ENCODE results near the gene GULP1.

Gene GULP1

DNA sequence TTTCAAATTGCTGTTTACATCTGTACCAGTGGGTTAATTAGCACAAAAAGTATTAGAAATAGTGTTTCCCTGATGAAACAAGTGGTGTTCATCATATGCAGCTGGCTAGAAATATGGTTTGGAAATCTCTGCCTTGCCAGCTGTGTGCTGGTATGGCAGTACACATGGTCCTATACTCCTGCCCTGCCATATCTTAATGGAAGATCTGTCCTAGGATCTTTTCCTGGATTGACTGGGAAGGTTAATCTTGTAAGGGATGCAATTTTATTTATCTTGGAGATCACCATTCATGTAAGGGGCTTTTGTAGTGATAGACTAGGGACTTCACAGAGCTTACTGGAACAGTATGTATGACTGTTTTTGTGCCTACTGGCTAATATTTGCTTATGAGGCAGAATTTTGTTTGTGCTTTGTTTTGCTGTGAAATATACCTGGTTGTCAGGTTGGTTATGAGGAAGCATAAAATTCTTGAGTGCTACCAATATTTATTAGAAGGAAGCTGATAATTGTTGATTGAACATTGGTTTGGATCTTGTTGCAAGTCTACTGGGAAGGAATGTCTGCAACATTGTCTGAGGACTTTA, 73.5 kb downstream of the GULP1 start:
- DNase-seq (ENCODE audit: low read depth in 1 of 2, low spot score in 1 of 2): no peak

GRCh38 chr2:188367164-188367563, 75.5 kb downstream of the GULP1 start:
- no peak for DNase-seq (ENCODE audit: low read depth in 1 of 2, low spot score in 1 of 2)

GRCh38 chr2:188369365-188369764, 77.7 kb downstream of the GULP1 start:
- DNase-seq (ENCODE audit: low read depth in 1 of 2, low spot score in 1 of 2): no peak

GRCh38 chr2:188378371-188378950, 86.8 kb downstream of the GULP1 start:
- no peak for DNase-seq (ENCODE audit: low read depth in 1 of 2, low spot score in 1 of 2)

GRCh38 chr2:188379748-188380147, 88.1 kb downstream of the GULP1 start:
- no peak for DNase-seq (ENCODE audit: low read depth in 1 of 2, low spot score in 1 of 2)

DNA sequence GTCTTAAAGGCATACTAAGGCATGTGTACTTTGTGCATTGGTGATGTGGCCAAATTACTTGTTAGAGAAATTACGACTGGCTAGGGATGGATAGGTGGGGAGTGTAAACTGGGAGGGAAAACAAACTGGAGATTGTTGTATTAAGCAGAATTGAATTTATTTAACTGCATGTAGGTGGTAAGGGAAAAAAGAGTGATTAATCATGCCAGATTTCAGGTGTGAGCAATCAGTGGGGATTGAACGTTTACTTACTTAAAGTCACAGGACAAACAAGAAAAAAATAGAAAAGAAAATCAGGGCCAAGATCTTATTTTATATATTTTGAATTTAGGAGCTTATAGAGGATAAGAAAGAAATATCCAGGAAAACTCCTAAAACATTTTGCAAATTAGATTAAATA, 88.6 kb downstream of the GULP1 start:
- no peak for DNase-seq (ENCODE audit: low read depth in 1 of 2, low spot score in 1 of 2)

GRCh38 chr2:188381614-188382013, 89.9 kb downstream of the GULP1 start:
- DNase-seq (ENCODE audit: low read depth in 1 of 2, low spot score in 1 of 2): no peak

- DNase-seq (ENCODE audit: low read depth in 1 of 2, low spot score in 1 of 2): no peak
Observed at GRCh38 chr2:188382107-188382506, 90.4 kb downstream of the GULP1 start.

DNA sequence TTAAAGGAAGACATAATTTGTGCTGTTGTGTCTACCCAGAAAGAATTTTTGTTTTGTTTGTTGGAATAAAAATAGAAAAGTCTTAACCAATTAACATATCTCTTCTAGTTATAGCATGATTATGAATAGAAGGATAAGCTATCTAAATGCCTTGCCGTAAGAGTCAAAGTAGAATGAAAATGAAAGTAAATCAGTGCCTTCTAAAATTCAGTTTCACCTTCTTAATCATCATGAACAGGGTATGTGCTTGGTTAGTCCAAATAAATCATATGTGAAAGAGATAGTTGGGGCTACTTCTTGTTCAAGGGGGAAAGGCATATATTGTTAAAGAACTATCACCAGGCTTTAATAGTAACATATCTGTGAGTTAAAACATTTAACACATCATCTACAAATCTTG, 91.5 kb downstream of the GULP1 start:
- DNase-seq (ENCODE audit: low read depth in 1 of 2, low spot score in 1 of 2): no peak

DNA sequence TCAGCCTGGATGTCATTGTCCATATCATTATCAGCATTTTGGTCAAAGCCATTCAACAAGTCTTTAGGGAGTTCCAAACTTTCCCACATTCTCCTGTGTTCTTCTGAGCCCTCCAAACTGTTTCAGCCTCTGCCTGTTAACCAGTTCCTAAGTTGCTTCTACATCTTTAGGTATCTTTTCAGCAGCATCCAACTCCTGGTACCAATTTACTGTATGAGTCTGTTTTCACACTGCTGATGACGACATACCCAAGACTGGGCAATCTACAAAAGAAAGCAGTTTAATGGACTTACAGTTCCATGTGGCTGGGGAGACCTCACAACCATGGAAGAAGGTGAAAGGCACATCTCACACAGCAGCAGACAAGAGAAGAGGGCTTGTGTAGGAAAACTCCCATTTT, 94.2 kb downstream of the GULP1 start:
- no peak for DNase-seq (ENCODE audit: low read depth in 1 of 2, low spot score in 1 of 2)

GRCh38 chr2:188388831-188389230, 97.2 kb downstream of the GULP1 start:
- no peak for DNase-seq (ENCODE audit: low read depth in 1 of 2, low spot score in 1 of 2)

DNA sequence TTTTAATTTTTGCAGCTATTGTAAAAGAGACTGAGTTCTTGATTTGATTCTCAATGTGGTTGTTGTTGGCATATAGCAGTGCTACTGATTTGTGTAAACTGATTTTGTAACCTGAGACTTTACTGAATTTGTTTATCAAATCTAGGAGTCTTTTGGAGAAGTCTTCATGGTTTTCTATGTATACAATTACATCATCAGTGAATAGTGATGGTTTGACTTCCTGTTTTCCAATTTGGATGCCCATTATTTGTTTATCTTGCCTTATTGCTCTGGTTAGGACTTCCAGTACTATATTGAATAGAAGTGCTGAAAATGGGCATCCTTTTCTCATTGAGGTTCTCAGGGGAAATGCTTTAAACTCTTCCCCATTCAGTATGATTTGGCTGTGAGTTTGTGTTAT, 99.7 kb downstream of the GULP1 start:
- no peak for DNase-seq (ENCODE audit: low read depth in 1 of 2, low spot score in 1 of 2)

DNA sequence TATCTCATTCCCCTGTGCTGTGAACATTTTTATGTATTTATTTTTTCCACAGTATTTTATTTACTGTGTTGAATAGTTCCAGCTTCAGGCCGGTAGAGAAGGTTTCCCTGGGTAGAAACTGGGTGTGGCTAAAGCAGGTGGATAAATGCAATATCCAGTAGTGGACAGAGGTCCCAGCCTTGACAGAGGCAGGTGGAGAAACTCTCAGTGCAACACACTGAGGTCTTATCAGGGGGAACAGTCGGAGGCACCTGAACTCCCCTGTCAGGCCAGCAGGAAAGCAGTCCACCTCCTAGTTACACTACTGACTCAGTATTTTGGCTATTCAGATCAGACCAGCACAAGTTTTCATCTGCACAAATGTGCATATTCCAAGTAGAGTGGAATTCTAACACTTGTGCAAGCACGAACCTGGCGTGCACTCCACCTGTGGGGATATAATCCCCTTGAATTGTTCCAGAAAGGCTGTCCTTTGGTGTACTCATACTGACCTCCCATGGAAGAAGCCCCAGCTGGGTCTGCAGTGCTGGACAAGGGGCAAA, 103.3 kb downstream of the GULP1 start:
- DNase-seq (ENCODE audit: low read depth in 1 of 2, low spot score in 1 of 2): no peak

DNA sequence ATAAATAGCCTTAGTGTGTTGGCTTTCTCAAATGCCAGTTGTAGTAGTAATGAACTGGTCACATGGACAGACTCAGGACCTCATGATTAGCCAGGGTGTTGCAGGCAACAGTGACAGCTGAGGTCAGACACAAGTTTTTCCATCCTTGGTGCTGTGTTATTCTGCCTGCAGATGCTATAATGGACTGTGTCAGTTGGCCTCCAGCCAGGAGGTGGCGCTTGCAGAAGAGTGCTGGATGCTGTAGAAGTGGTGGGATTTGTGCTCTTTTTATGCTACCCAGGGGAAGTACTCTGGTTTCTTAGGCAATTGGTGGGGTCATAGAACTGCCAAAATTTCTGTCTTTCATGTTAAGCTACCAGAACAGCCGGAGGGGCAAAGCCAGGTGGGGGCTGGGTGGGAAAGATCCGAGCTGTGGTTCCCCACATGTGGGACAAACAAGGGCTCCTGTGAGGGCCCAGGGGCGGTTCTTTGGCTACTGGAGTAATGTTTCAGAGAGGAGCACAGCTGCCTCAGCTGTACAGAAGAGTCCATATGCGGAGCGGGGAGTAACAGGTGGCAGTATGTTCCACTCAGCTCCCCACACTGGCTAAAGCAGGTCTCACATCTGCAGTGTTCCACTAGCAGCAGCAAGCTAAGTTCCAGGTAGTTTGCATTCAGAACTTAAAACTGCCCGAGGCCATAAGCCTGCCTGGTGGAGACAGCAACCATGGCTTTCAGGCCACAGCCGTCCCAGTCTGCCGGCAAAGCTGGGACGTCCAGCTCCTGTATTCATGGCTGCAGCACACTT, 104.4 kb downstream of the GULP1 start:
- DNase-seq (ENCODE audit: low read depth in 1 of 2, low spot score in 1 of 2): no peak

DNA sequence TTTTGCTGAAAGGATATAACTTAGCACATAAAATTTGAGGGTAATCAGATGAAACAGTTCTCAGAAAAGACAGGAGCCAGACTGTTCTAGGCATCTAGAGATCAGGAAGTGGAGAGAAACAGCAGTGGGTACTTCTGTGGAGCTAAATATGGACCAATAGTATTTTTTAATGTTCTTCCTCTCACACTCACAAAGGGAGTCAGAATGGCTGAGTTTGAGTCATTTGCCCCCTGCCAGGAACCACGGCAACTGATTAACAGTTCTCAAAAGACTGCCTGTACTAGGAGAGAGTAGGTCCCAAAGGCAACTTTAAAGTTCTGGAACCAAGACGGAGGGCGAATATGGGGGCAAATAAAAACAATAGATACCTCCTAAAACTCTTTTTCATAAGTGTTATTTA, 107.5 kb downstream of the GULP1 start:
- no peak for DNase-seq (ENCODE audit: low read depth in 1 of 2, low spot score in 1 of 2)

DNA sequence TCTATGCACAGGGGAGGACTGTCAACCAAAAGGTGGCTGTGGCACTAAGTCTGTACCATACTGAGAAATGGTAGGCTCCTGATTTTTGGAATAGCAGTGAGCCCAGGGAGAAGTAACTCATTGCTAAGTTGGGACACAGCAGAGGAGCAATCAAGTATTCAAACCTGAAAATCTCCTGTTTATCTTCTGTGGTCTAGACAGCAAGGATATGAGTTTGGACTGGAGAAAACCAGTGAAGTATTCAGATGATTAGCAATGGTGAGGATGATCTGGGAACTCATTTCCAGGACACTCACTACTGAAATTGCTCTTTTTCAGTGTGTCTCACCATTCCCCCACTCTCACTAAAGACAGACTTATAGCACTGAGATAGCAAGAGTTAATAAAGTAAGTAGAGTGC, 112.0 kb downstream of the GULP1 start:
- DNase-seq (ENCODE audit: low read depth in 1 of 2, low spot score in 1 of 2): no peak

DNA sequence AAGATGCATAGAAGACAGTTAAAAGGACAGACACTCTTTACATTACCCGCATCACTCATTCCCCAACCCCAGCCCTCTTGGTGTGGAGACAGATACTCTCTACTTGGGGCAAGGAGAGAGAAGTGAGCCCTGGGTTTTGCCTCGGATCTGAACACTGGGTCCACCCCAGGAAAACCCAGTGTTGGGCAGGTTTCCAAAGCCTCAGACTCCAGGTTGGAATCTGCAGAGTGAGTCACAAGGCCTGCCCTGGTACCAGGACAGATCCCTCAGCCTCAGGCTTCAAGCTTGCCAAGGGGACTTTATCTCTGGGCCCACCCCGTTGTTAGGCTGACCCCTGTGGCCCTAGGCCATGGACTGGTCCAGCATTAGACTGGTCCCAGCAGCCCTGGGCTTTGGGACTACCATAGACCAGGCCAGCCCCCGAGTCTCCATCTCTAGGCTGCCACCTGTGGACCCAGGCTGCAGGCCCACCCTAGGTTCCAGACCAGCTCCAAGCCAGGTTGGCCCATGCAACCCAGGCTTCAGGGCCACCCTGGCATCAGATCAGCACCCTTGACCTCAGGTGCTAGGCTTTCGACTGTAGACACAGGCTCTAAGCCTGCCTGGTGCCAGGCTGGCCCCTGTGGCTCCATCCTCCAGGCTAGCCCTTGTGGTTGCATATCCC, 112.8 kb downstream of the GULP1 start:
- no peak for DNase-seq (ENCODE audit: low read depth in 1 of 2, low spot score in 1 of 2)

DNA sequence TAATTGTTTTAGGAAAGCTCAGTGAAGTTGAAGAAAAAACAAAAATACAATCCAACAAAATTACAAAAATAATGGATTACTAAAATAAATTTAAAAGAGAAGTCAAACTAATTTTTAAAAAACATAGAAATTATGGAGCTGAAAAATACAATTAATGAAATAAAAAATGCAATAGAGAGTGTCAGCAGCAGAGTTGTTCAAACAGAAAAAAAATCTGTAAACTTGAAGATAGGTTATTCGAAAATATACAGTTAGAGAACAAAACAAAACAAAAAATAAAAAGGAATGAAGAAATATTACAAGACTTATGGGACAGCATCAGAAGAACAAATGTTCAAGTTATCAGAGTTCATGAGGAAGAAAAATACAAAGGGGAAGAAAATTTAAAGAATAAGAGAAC, 114.7 kb downstream of the GULP1 start:
- DNase-seq (ENCODE audit: low read depth in 1 of 2, low spot score in 1 of 2): no peak

GRCh38 chr2:188410504-188411235, 119.0 kb downstream of the GULP1 start:
- no peak for DNase-seq (ENCODE audit: low read depth in 1 of 2, low spot score in 1 of 2)

- DNase-seq (ENCODE audit: low read depth in 1 of 2, low spot score in 1 of 2): no peak
Observed at GRCh38 chr2:188412190-188412589, 120.5 kb downstream of the GULP1 start.

DNA sequence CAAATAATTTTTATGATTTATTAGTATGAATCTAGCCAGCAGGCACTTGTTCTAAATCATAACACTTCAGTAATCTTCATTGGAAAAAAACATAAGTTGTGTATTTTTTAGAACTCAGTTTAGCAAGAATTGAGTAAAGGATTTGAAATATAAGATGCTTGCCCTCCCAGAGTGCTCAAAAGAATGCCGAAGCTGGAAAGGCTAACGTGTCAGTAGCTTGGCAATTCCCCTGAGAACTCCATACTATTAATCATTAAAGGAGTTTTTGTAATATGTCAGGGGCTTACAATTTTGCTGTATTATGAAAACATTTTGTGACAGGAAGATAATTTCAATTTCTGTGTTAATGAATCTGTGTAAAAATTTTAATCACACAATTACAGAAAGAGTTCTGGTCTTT, 122.7 kb downstream of the GULP1 start:
- DNase-seq (ENCODE audit: low read depth in 1 of 2, low spot score in 1 of 2): no peak
